WTC11 (cell line): ENCODE measurements around the gene ANO10. TPM values are rescaled to one million over a fixed set of nuclear protein-coding genes. Genes with fewer than 3 reads are reported as not detected.
"Not testable (repeated sequence)": the region's sequence is repeated elsewhere in the genome, so short reads cannot be mapped to it uniquely, and the experiment has no call there.

ENCODE experiments used
- ATAC-seq: fragments of 200-7000 bp; cut with Tn5 transposase; 2 replicates; pipeline ENCODE4 v1.10.0; 2021; ENCODE audit warnings: mild to moderate bottlenecking, moderate library complexity
- CTCF ChIA-PET: fragments of 300-600 bp; sonication (Branson Sonifier 250); formaldehyde crosslinking; loops from one replicate; lab custom pipeline; 2021; ENCODE audit warnings: antibody characterized with exemption; lab: Charles Lee
- POLR2A ChIA-PET: fragments of 350-600 bp; sonication (Branson Sonifier 250); formaldehyde crosslinking; loops from one replicate; lab custom pipeline; 2021; ENCODE audit warnings: antibody characterized with exemption; lab: Charles Lee
- DNase-seq: peaks from one replicate; pipeline ENCODE4 v3.0.0; 2021; ENCODE audit warnings: low spot score
- H3K27ac Mint-ChIP-seq: 2 replicates; pipeline ENCODE4 v1.8.0; 2021; ENCODE audit warnings: mixed read lengths
- H3K27me3 Mint-ChIP-seq: 2 replicates; pipeline ENCODE4 v1.8.0; 2021; ENCODE audit warnings: low read depth, mild to moderate bottlenecking, moderate library complexity, mixed read lengths
- H3K36me3 Mint-ChIP-seq: 2 replicates; pipeline ENCODE4 v1.8.0; 2021; ENCODE audit warnings: mixed read lengths
- H3K4me1 Mint-ChIP-seq: 2 replicates; pipeline ENCODE4 v1.8.0; 2022; ENCODE audit warnings: mixed read lengths
- H3K4me3 Mint-ChIP-seq: 2 replicates; pipeline ENCODE4 v1.8.0; 2021; ENCODE audit warnings: mild to moderate bottlenecking, moderate library complexity, mixed read lengths
- H3K9me3 Mint-ChIP-seq: 2 replicates; pipeline ENCODE4 v1.8.0; 2021; ENCODE audit warnings: mixed read lengths
- ATF3 ChIP-seq: sonication (generic); formaldehyde crosslinking; conservative IDR thresholded peaks from 2 replicates; pipeline ENCODE4 v1.8.1; 2022; ENCODE audit warnings: mild to moderate bottlenecking, missing genetic modification reagents
- E2F5 ChIP-seq: sonication (generic); formaldehyde crosslinking; IDR thresholded peaks from 2 replicates; pipeline ENCODE4 v1.8.1; 2022; ENCODE audit warnings: mild to moderate bottlenecking, moderate library complexity, missing genetic modification reagents
- ERG ChIP-seq: fragments of 250-450 bp; sonication (Bioruptor Pico); IDR thresholded peaks from 2 replicates; pipeline ENCODE4 v1.8.0; 2021; ENCODE audit warnings: mild to moderate bottlenecking
- ETV6 ChIP-seq: sonication (generic); formaldehyde crosslinking; IDR thresholded peaks from 2 replicates; pipeline ENCODE4 v1.8.1; 2022; ENCODE audit warnings: mild to moderate bottlenecking, missing genetic modification reagents
- FOXJ3 ChIP-seq: sonication (generic); formaldehyde crosslinking; IDR thresholded peaks from 2 replicates; pipeline ENCODE4 v1.9.0; 2021; ENCODE audit warnings: missing genetic modification reagents, mild to moderate bottlenecking, borderline replicate concordance
- KAT7 ChIP-seq: sonication (generic); formaldehyde crosslinking; IDR thresholded peaks from 2 replicates; pipeline ENCODE4 v1.8.1; 2023; ENCODE audit warnings: missing genetic modification reagents, mild to moderate bottlenecking, borderline replicate concordance
- MAX ChIP-seq: sonication (generic); formaldehyde crosslinking; IDR thresholded peaks from 2 replicates; pipeline ENCODE4 v1.8.0; 2022; ENCODE audit warnings: mild to moderate bottlenecking, missing genetic modification reagents
- NFE2L1 ChIP-seq: sonication (generic); formaldehyde crosslinking; IDR thresholded peaks from 2 replicates; pipeline ENCODE4 v1.8.1; 2023; ENCODE audit warnings: missing genetic modification reagents
- NR3C1 ChIP-seq: sonication (generic); formaldehyde crosslinking; conservative IDR thresholded peaks from 2 replicates; pipeline ENCODE4 v1.8.1; 2023; ENCODE audit warnings: low read depth, mild to moderate bottlenecking, missing genetic modification reagents
- PREB ChIP-seq: sonication (generic); formaldehyde crosslinking; IDR thresholded peaks from 2 replicates; pipeline ENCODE4 v1.8.1; 2022; ENCODE audit warnings: mild to moderate bottlenecking, missing genetic modification reagents, moderate library complexity, borderline replicate concordance
- ZNF121 ChIP-seq: sonication (generic); formaldehyde crosslinking; IDR thresholded peaks from 2 replicates; pipeline ENCODE4 v1.8.0; 2023; ENCODE audit warnings: missing genetic modification reagents
- ZNF232 ChIP-seq: sonication (generic); formaldehyde crosslinking; IDR thresholded peaks from 2 replicates; pipeline ENCODE4 v1.8.0; 2022; ENCODE audit warnings: mild to moderate bottlenecking, missing genetic modification reagents
- ZNF425 ChIP-seq: fragments of 250-450 bp; sonication (Bioruptor Pico); conservative IDR thresholded peaks from 2 replicates; pipeline ENCODE4 v1.9.0; 2021; ENCODE audit warnings: mild to moderate bottlenecking
- ZSCAN18 ChIP-seq: fragments of 250-450 bp; sonication (Bioruptor Pico); IDR thresholded peaks from 2 replicates; pipeline ENCODE4 v2.1.2; 2022; ENCODE audit warnings: mild to moderate bottlenecking, moderate library complexity
- total RNA-seq: library from RNA; stranded (reverse); gene quantifications from 3 replicates; pipeline ENCODE4 v1.2.3, GENCODE V29; 2021
- TF ChIP-seq, protein P1 (sequence below): sonication (generic); formaldehyde crosslinking; conservative IDR thresholded peaks from 2 replicates; pipeline ENCODE4 v1.8.1; 2023; ENCODE audit warnings: mild to moderate bottlenecking, low read depth, missing genetic modification reagents, moderate library complexity

ANO10 gene
- total RNA-seq, 1 experiment from 2014 or later: 35.1 TPM

GRCh38 chr3:43597961-43598360 is 23.9 kb downstream of the ANO10 start:
- POLR2A ChIA-PET: no interaction called here
- ATAC-seq (no peak), DNase-seq (no peak)
- CTCF ChIA-PET: no interaction called here
- Mint-ChIP-seq H3K9me3 (peaks cover 33% of the 10 kb centered on the region), H3K27me3 (no peaks in the 10 kb centered on the region), H3K4me3 (no peak overlapping the region), H3K27ac (no peak overlapping the region), H3K36me3 (peaks cover 55% of the 10 kb centered on the region), H3K4me1 (no peaks in the 10 kb centered on the region)
- TF ChIP-seq ETV6 (CRISPR knock-in tag) (no peak), ATF3 (CRISPR knock-in tag) (no peak), ZNF425 (CRISPR knock-in tag) (no peak), MAX (CRISPR knock-in tag) (no peak), ERG (no peak), ZNF121 (CRISPR knock-in tag) (no peak), FOXJ3 (CRISPR knock-in tag) (no peak), NFE2L1 (CRISPR knock-in tag) (no peak), ZSCAN18 (CRISPR knock-in tag) (no peak), KAT7 (CRISPR knock-in tag) (no peak), PREB (CRISPR knock-in tag) (no peak), E2F5 (CRISPR knock-in tag) (no peak), NR3C1 (CRISPR knock-in tag) (no peak), ZNF232 (CRISPR knock-in tag) (no peak)
- TF ChIP-seq, protein P1, sequence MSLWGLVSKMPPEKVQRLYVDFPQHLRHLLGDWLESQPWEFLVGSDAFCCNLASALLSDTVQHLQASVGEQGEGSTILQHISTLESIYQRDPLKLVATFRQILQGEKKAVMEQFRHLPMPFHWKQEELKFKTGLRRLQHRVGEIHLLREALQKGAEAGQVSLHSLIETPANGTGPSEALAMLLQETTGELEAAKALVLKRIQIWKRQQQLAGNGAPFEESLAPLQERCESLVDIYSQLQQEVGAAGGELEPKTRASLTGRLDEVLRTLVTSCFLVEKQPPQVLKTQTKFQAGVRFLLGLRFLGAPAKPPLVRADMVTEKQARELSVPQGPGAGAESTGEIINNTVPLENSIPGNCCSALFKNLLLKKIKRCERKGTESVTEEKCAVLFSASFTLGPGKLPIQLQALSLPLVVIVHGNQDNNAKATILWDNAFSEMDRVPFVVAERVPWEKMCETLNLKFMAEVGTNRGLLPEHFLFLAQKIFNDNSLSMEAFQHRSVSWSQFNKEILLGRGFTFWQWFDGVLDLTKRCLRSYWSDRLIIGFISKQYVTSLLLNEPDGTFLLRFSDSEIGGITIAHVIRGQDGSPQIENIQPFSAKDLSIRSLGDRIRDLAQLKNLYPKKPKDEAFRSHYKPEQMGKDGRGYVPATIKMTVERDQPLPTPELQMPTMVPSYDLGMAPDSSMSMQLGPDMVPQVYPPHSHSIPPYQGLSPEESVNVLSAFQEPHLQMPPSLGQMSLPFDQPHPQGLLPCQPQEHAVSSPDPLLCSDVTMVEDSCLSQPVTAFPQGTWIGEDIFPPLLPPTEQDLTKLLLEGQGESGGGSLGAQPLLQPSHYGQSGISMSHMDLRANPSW (CRISPR knock-in tag): no peak

GRCh38 chr3:43596178-43596577 is 25.6 kb downstream of the ANO10 start:
- peaks cover 46% of the 10 kb centered on the region for H3K9me3 Mint-ChIP-seq
- POLR2A ChIA-PET, H3K27ac Mint-ChIP-seq, ATAC-seq, H3K4me1 Mint-ChIP-seq, DNase-seq, H3K4me3 Mint-ChIP-seq, H3K27me3 Mint-ChIP-seq, CTCF ChIA-PET: not testable (repeated sequence)
- H3K36me3 Mint-ChIP-seq: peaks cover 70% of the 10 kb centered on the region

GRCh38 chr3:43595280-43595679 is 26.5 kb downstream of the ANO10 start:
- H3K4me1 Mint-ChIP-seq, H3K4me3 Mint-ChIP-seq, DNase-seq, H3K27ac Mint-ChIP-seq, CTCF ChIA-PET, POLR2A ChIA-PET, H3K27me3 Mint-ChIP-seq, ATAC-seq: not testable (repeated sequence)
- H3K36me3 Mint-ChIP-seq: peaks cover 78% of the 10 kb centered on the region
- H3K9me3 Mint-ChIP-seq: peaks cover 55% of the 10 kb centered on the region

DNA sequence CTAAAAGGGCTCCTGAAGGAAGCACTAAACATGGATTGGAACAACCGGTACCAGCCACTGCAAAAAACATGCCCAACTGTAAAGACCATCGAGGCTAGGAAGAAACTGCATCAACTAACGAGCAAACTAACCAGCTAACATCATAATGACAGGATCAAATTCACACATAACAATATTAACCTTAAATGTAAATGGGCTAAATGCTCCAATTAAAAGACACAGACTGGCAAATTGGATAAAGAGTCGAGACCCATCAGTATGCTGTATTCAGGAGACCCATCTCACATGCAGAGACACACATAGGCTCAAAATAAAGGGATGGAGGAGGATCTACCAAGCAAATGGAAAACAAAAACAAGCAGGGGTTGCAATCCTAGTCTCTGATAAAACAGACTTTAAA is 28.2 kb downstream of the ANO10 start:
- ATAC-seq, H3K4me1 Mint-ChIP-seq, H3K4me3 Mint-ChIP-seq, DNase-seq, CTCF ChIA-PET, H3K27me3 Mint-ChIP-seq, POLR2A ChIA-PET, H3K27ac Mint-ChIP-seq: not testable (repeated sequence)
- Mint-ChIP-seq H3K36me3 (peaks cover 78% of the 10 kb centered on the region), H3K9me3 (peaks cover 57% of the 10 kb centered on the region)

GRCh38 chr3:43591866-43592265 is 29.9 kb downstream of the ANO10 start:
- H3K27me3 Mint-ChIP-seq, H3K4me1 Mint-ChIP-seq, POLR2A ChIA-PET, ATAC-seq, DNase-seq, H3K4me3 Mint-ChIP-seq, CTCF ChIA-PET, H3K27ac Mint-ChIP-seq: not testable (repeated sequence)
- H3K9me3 Mint-ChIP-seq: peaks cover 54% of the 10 kb centered on the region
- peaks cover 65% of the 10 kb centered on the region for H3K36me3 Mint-ChIP-seq
